Measurements from ENCODE around the gene KRT75.

DNA sequence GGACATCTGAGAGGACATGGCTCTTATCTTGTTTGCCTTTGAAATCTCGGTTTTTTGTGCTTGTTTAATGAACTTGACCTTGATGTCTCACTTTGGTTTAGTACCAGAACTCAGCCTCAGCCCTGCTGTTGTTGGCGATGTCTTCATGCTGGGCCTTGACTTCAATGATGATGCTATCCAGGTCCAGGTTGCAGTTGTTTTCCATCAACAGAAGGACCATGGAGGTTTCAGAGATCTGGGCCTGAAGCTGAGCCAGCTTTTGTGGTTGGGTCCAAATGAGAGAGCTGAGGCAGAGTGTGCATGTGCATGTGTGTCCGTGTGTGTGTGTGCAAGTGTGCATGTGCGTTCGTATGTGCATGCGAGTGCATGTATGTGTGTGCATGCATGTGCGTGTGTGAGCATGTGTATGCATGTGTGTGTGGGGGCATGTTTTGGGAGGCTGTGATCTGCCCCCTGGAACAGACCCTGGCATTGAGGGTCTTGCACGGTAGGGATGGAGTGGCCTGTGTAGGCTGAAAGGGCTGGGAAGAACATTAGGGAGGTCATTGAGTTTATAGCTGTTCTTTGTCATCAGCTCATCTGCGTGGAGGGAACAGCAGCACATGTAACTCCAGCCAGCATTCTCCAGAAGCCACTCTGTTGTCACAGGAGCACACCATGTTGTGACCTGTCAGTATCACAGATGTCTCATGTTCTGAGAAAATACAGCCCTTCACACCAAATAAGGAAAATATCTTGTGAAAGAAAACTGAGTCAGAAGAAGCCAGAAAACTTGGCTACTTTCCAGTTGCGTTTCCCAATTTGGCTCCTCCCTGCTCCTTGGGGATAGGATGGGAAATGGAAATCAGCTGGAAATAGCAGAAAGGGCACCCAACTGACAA, 18.1 kb downstream of the KRT75 start:
- TF ChIP-seq, protein P1, sequence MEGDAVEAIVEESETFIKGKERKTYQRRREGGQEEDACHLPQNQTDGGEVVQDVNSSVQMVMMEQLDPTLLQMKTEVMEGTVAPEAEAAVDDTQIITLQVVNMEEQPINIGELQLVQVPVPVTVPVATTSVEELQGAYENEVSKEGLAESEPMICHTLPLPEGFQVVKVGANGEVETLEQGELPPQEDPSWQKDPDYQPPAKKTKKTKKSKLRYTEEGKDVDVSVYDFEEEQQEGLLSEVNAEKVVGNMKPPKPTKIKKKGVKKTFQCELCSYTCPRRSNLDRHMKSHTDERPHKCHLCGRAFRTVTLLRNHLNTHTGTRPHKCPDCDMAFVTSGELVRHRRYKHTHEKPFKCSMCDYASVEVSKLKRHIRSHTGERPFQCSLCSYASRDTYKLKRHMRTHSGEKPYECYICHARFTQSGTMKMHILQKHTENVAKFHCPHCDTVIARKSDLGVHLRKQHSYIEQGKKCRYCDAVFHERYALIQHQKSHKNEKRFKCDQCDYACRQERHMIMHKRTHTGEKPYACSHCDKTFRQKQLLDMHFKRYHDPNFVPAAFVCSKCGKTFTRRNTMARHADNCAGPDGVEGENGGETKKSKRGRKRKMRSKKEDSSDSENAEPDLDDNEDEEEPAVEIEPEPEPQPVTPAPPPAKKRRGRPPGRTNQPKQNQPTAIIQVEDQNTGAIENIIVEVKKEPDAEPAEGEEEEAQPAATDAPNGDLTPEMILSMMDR (IDR thresholded peaks at IDR 0.05) = no peak
- TF ChIP-seq POLR2A (IDR thresholded peaks at IDR 0.05) = no peak

Measured in testis (tissue), 2 donors.